SK-N-SH (cell line): ENCODE measurements around the gene UPB1.

ENCODE experiments used
- ELF1 ChIP-seq: IDR thresholded peaks from 2 replicates; pipeline ENCODE4 v1.4.0; 2012
- EP300 ChIP-seq, 2 experiments: IDR thresholded peaks; 2 replicates each; pipeline versions ENCODE4 v1.4.0 to v1.6.1; 2012; ENCODE audit warnings: borderline replicate concordance in 1 of 2, low read depth in 1 of 2, low read length in 1 of 2
- EZH2phosphoT487 ChIP-seq: fragments of 200-600 bp; sonication (generic); IDR thresholded peaks from 2 replicates; pipeline ENCODE4 v1.6.1; 2017; ENCODE audit warnings: low read depth, mixed run types, mild to moderate bottlenecking, antibody characterized with exemption, moderate library complexity, borderline replicate concordance
- FOXM1 ChIP-seq: IDR thresholded peaks from 2 replicates; pipeline ENCODE4 v1.4.0; 2012; ENCODE audit warnings: low read depth, mild to moderate bottlenecking
- GABPA ChIP-seq: IDR thresholded peaks from 2 replicates; pipeline ENCODE4 v1.4.0; 2012; ENCODE audit warnings: low read depth, mild to moderate bottlenecking
- JUND ChIP-seq: IDR thresholded peaks from 2 replicates; pipeline ENCODE4 v1.4.0; 2012
- NFIC ChIP-seq: IDR thresholded peaks from 2 replicates; pipeline ENCODE4 v1.4.0; 2012; ENCODE audit warnings: borderline replicate concordance
- POLR2AphosphoS5 ChIP-seq: IDR thresholded peaks from 2 replicates; pipeline ENCODE4 v1.6.1; 2012; ENCODE audit warnings: low read depth, low read length
- RAD21 ChIP-seq: IDR thresholded peaks from 2 replicates; pipeline ENCODE4 v1.6.1; 2012; ENCODE audit warnings: mild to moderate bottlenecking, low read length
- RCOR1 ChIP-seq: fragments of 150-350 bp; IDR thresholded peaks from 2 replicates; pipeline ENCODE4 v1.6.1; 2017; ENCODE audit warnings: antibody characterized with exemption, low read length
- SMC3 ChIP-seq: IDR thresholded peaks from 2 replicates; pipeline ENCODE4 v1.6.1; 2012; ENCODE audit warnings: low read depth, low read length, improper control_type of control experiment
- YY1 ChIP-seq: IDR thresholded peaks from 2 replicates; pipeline ENCODE4 v1.4.0; 2012; ENCODE audit warnings: low read depth, mild to moderate bottlenecking
- TF ChIP-seq, protein P1 (sequence below): fragments of 200-600 bp; sonication (generic); IDR thresholded peaks from 2 replicates; pipeline ENCODE4 v1.6.1; 2017; ENCODE audit warnings: antibody characterized with exemption, mild to moderate bottlenecking, moderate library complexity

GRCh38 chr22:24518228-24518627 lies 23.1 kb downstream of the UPB1 start:
- TF ChIP-seq, protein P1, sequence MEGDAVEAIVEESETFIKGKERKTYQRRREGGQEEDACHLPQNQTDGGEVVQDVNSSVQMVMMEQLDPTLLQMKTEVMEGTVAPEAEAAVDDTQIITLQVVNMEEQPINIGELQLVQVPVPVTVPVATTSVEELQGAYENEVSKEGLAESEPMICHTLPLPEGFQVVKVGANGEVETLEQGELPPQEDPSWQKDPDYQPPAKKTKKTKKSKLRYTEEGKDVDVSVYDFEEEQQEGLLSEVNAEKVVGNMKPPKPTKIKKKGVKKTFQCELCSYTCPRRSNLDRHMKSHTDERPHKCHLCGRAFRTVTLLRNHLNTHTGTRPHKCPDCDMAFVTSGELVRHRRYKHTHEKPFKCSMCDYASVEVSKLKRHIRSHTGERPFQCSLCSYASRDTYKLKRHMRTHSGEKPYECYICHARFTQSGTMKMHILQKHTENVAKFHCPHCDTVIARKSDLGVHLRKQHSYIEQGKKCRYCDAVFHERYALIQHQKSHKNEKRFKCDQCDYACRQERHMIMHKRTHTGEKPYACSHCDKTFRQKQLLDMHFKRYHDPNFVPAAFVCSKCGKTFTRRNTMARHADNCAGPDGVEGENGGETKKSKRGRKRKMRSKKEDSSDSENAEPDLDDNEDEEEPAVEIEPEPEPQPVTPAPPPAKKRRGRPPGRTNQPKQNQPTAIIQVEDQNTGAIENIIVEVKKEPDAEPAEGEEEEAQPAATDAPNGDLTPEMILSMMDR = no peak
- no peak for TF ChIP-seq YY1
- no peak for TF ChIP-seq EP300 (IDR thresholded peaks at IDR 0.05; ENCODE audit: borderline replicate concordance in 1 of 2, low read depth in 1 of 2, low read length in 1 of 2)
- TF ChIP-seq RCOR1 = no peak
- TF ChIP-seq NFIC = no peak
- no peak for TF ChIP-seq JUND
- no peak for TF ChIP-seq SMC3
- no peak for TF ChIP-seq POLR2AphosphoS5
- no peak for TF ChIP-seq EZH2phosphoT487
- TF ChIP-seq FOXM1 = no peak
- TF ChIP-seq ELF1 = no peak
- TF ChIP-seq GABPA = no peak
- no peak for TF ChIP-seq RAD21
